Keratinocyte (primary cell): ENCODE results near the gene TRIP12. TPM values are rescaled to one million over a fixed set of nuclear protein-coding genes. Genes with fewer than 3 reads are reported as not detected.

Source experiments
- DNase-seq: peaks from one replicate; pipeline ENCODE4 v3.0.0-alpha.2; 2011; ENCODE audit warnings: low read depth, missing footprints, low spot score
- FAIRE-seq: peaks from 2 replicates; lab custom pipeline; 2011; peaks lifted over from hg19 to GRCh38; lab: Jason Lieb, UNC
- H2AFZ ChIP-seq: 2 replicates; pipeline ENCODE4 v1.6.0; 2012; ENCODE audit warnings: low read length, control low read depth, inconsistent platforms; ENCODE audit not compliant: control insufficient read depth
- H3K27ac ChIP-seq: 2 replicates; pipeline ENCODE4 v1.5.1; 2011; ENCODE audit warnings: low read length; ENCODE audit not compliant: control insufficient read depth, insufficient read depth
- H3K27me3 ChIP-seq: 3 replicates; pipeline ENCODE4 v1.6.0; 2011; ENCODE audit warnings: low read length; ENCODE audit not compliant: control insufficient read depth, insufficient read depth; ENCODE audit errors: extremely low read depth
- H3K36me3 ChIP-seq, 2 experiments: 2 replicates in 1 of 2; 3 replicates in 1 of 2; pipeline ENCODE4 v1.5.1; 2011; ENCODE audit warnings: low read length in 2 of 2, mild to moderate bottlenecking in 1 of 2; ENCODE audit not compliant: control insufficient read depth in 2 of 2, insufficient read depth in 2 of 2; ENCODE audit errors: extremely low read depth in 1 of 2
- H3K4me1 ChIP-seq: 3 replicates; pipeline ENCODE4 v1.5.1; 2011; ENCODE audit warnings: low read length; ENCODE audit not compliant: control insufficient read depth, insufficient read depth; ENCODE audit errors: extremely low read depth
- H3K4me2 ChIP-seq: 3 replicates; pipeline ENCODE4 v1.6.0; 2011; ENCODE audit warnings: low read depth, low read length; ENCODE audit not compliant: control insufficient read depth, insufficient read depth; ENCODE audit errors: extremely low read depth
- H3K4me3 ChIP-seq, 3 experiments: fragments of 200-600 bp in 1 of 3; sonication (generic) in 1 of 3; 2 replicates in 2 of 3; 3 replicates in 1 of 3; pipeline ENCODE4 v1.5.1; 2011 to 2016; ENCODE audit warnings: low read length in 3 of 3, mild to moderate bottlenecking in 3 of 3, control low read depth in 2 of 3, inconsistent platforms in 1 of 3, low read depth in 1 of 3, mixed read lengths in 1 of 3, mixed run types in 1 of 3, moderate library complexity in 1 of 3; ENCODE audit not compliant: control insufficient read depth in 2 of 3, insufficient read depth in 2 of 3; ENCODE audit errors: extremely low read depth in 1 of 3
- H3K79me2 ChIP-seq: 2 replicates; pipeline ENCODE4 v1.6.0; 2012; ENCODE audit warnings: low read length; ENCODE audit not compliant: control insufficient read depth, insufficient read depth
- H3K9ac ChIP-seq: 3 replicates; pipeline ENCODE4 v1.6.0; 2011; ENCODE audit warnings: low read length; ENCODE audit not compliant: control insufficient read depth, insufficient read depth; ENCODE audit errors: extremely low read depth
- H3K9me1 ChIP-seq: 3 replicates; pipeline ENCODE4 v1.6.0; 2011; ENCODE audit warnings: low read length; ENCODE audit not compliant: control insufficient read depth, insufficient read depth; ENCODE audit errors: extremely low read depth
- H3K9me3 ChIP-seq: 2 replicates; pipeline ENCODE4 v1.5.1; 2012; ENCODE audit warnings: low read depth, low read length; ENCODE audit not compliant: control insufficient read depth
- H4K20me1 ChIP-seq: 3 replicates; pipeline ENCODE4 v1.6.0; 2011; ENCODE audit warnings: low read length; ENCODE audit not compliant: control insufficient read depth, insufficient read depth; ENCODE audit errors: extremely low read depth
- CTCF ChIP-seq, 3 experiments: IDR thresholded peaks in 1 of 3; conservative IDR thresholded peaks in 1 of 3; optimal IDR thresholded peaks in 1 of 3; 2 replicates in 2 of 3; 3 replicates in 1 of 3; pipeline versions ENCODE3 to v1.5.1; 2011; ENCODE audit warnings: low read length in 3 of 3, mild to moderate bottlenecking in 3 of 3, moderate library complexity in 2 of 3, control low read depth in 1 of 3, inconsistent platforms in 1 of 3; ENCODE audit not compliant: insufficient read depth in 2 of 3; ENCODE audit errors: extremely low read depth in 1 of 3
- EZH2 ChIP-seq: IDR thresholded peaks from one replicate; pipeline ENCODE4 v1.6.1; 2012; ENCODE audit warnings: inconsistent platforms, mild to moderate bottlenecking, low read length, moderate library complexity
- dilution Hi-C: fragments of 300-500 bp; cut with MboI; formaldehyde crosslinking; loops from one replicate; pipeline ENCODE4 v1.7.0; 2020; ENCODE audit warnings: low sequenced_read_pairs; ENCODE audit not compliant: extremely low pct_ligation_motif_present
- polyA plus RNA-seq, 5 experiments: library from polyadenylated mRNA; depleted of rRNA in 3 of 5; stranded (reverse) in 3 of 5; stranded (forward) in 1 of 5; unstranded in 1 of 5; fragments of >200 nt; gene quantifications; 1 replicate in 1 of 5; 2 replicates in 3 of 5; 3 replicates in 1 of 5; pipeline versions ENCODE4 v1.2.1 to v1.2.3, GENCODE V29; 2011 to 2012; ENCODE audit warnings: missing spikeins in 2 of 5, low read depth in 1 of 5, low replicate concordance in 1 of 5

TRIP12 gene
- polyA plus RNA-seq, 1 donor (not counting 4 experiments of a cell fraction or from before 2014, with no cell fraction given): 123 TPM

GRCh38 chr2:229905601-229906000, 16.2 kb downstream of the TRIP12 start:
- peaks cover 5 to 6% of the 10 kb centered on the region in 2 experiments for H3K36me3 ChIP-seq
- DNase-seq (no peak), FAIRE-seq (no peak)
- H3K79me2 ChIP-seq: peaks cover 92% of the 10 kb centered on the region
- no peak overlapping the region for H3K27ac ChIP-seq
- no peaks in the 10 kb centered on the region for H3K9me1 ChIP-seq
- H3K9ac ChIP-seq: no peak overlapping the region
- no peak overlapping the region for H2AFZ ChIP-seq
- H3K9me3 ChIP-seq: no peaks in the 10 kb centered on the region
- H3K27me3 ChIP-seq: no peaks in the 10 kb centered on the region
- H3K4me3 ChIP-seq: no peak overlapping the region
- TF ChIP-seq CTCF (optimal IDR thresholded peaks at IDR 0.05 in 1 of 3, IDR thresholded peaks at IDR 0.05 in 1 of 3, conservative IDR thresholded peaks at IDR 0.05 in 1 of 3; ENCODE audit: extremely low read depth in 1 of 3, insufficient read depth in 2 of 3, low read length in 3 of 3) (no peak), EZH2 (no peak)
- dilution Hi-C loops: no loop called here
- H3K4me1 ChIP-seq: peaks cover 9% of the 10 kb centered on the region
- H4K20me1 ChIP-seq: peaks cover 16% of the 10 kb centered on the region
- H3K4me2 ChIP-seq: no peak overlapping the region

GRCh38 chr2:229903037-229903436, 18.8 kb downstream of the TRIP12 start:
- Histone ChIP-seq H3K4me1 (peaks cover 9% of the 10 kb centered on the region), H3K4me3 (no peak overlapping the region), H3K79me2 (peaks cover 92% of the 10 kb centered on the region), H2AFZ (no peak overlapping the region), H3K9me3 (no peaks in the 10 kb centered on the region), H3K36me3 (peaks cover 6 to 7% of the 10 kb centered on the region in 2 experiments), H3K4me2 (no peak overlapping the region), H3K27ac (no peak overlapping the region), H3K27me3 (no peaks in the 10 kb centered on the region), H3K9ac (no peak overlapping the region), H3K9me1 (no peaks in the 10 kb centered on the region), H4K20me1 (peaks cover 10% of the 10 kb centered on the region)
- FAIRE-seq (no peak), DNase-seq (no peak)
- TF ChIP-seq EZH2 (no peak), CTCF (optimal IDR thresholded peaks at IDR 0.05 in 1 of 3, IDR thresholded peaks at IDR 0.05 in 1 of 3, conservative IDR thresholded peaks at IDR 0.05 in 1 of 3; ENCODE audit: extremely low read depth in 1 of 3, insufficient read depth in 2 of 3, low read length in 3 of 3) (no peak)
- dilution Hi-C loops: no loop called here
